NCI-H460 (cell line): ENCODE results near the gene FOXN1. TPM values are rescaled to one million over a fixed set of nuclear protein-coding genes. Genes with fewer than 3 reads are reported as not detected.
"Not testable (repeated sequence)": the region's sequence is repeated elsewhere in the genome, so short reads cannot be mapped to it uniquely, and the experiment has no call there.

Source experiments
- DNase-seq: peaks from one replicate; pipeline ENCODE4 v3.0.0-alpha.2; 2016; ENCODE audit warnings: low read depth; ENCODE audit errors: extremely low read depth
- total RNA-seq: library from RNA; depleted of rRNA; stranded (reverse); fragments of >200 nt; shearing (Covaris generic); gene quantifications from 2 replicates; pipeline ENCODE4 v1.2.3, GENCODE V29; 2014; rRNA removed

FOXN1 gene
- total RNA-seq, 1 experiment from 2014 or later, result not detected

DNA sequence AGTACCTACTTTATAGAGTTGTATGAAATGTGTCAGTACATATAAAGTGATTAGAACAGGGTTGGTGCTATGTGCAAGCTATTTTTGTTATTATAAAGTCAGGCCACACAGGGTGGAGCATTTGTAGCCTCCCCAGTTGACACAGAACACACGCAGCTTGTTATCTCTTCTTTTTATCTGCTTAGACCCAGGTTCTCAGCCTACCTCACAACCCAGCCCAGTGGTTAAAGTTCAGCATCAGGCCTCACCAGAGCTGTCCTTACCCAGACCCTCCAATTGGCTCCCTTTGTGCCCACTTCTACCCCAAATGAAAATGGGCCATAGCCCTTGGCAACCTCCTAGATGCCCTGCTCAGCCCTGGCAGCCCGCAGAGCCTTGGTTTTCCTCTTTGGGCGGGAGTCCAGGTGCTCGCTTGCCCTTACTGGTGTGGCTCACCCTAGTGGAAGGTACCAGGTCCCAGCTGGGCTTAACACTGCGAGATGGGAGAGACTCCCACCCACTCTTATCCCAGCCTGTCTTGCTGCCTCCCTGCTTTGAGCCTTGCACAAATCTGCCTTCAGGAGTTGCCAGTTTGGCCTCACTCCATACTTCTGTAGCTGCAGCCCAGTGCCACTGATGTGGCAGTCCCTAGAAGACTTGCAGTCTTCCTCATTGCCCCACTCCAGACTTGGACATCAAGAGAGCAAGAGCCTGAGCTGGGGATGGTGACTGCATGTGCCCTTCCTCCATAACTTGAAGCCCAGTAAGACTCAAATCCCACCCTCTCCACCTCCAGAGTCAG, 66.3 kb downstream of the FOXN1 start:
- DNase-seq, result no peak

DNA sequence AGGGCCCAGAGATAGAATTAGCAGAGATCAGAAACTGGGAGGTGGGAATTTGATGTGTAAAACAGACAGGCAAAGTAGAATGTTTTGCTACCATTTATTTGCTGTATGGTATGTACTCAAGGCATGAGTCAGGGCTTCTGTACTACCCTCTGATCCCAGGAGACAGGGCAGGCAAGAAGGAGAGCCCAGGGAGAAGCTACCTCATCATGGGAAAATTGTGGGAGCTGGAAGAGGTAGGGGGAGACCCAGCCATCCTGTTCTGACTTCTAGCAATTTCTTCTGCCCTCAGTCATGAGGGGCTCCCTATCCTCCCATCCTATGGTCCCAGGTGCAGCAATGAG, 66.9 kb downstream of the FOXN1 start:
- DNase-seq, result no peak

DNA sequence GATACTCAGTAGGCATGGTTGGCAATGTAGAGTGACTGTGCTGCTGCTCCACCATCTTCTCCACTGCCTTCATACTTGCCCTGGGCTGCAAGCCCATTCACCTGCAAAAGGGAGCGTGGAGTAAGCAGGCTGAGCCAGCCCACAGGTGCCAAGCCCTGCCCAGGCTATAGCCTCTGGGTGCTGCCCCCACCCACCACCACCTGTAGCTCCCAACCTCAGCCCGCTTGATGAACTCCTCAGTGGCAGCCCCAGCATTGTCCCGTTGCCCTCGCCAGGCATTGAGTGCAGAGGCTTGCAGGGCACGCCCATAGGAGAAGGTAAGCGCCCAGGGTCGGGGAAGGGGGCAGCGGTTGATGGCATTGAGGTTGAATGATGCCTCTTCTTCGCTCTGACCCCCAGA, 67.4 kb downstream of the FOXN1 start:
- DNase-seq, result no peak

DNA sequence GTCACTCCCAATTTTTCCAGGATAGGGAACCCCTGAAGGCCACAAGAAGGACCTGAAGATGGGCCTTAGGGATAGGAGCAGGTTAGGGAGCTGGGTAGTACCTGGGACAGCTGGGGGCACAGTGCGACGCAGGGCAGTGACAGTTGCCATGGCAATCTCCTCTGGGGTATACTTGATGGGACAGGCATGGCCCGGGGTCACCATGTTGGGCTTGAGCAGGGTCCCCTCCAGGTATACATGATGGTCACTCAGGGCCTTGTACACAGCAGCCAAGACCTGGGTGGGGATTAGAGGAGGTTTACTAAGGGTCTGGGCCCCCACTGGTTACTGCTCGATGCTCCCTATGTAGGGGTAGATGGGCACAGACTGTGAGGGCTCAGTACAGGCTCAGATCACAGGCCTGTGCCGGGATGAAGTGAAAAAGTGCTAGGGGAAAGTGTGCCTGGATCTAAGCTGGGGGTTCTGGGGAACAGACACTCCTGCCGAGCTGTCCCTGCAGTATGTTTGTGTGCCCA, 67.9 kb downstream of the FOXN1 start:
- DNase-seq, result no peak

DNA sequence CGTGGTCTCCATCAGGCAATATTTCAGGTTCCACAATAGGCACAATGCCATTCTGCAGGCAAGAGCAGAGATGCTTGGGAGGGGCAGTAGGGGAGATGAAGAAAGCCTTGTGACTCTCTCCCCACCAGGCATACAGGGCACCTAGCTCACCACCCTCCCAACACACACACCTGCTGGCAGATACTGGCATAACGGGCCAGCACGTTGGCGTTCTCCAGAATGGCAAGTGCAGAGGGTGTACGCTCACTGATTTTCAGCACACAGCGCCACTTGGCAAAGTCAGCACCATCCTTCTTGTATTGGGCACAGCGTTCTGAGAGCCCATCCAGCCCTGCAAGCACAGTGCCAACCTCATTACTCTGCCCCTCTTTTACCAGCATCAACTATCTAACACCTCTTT, 68.4 kb downstream of the FOXN1 start:
- DNase-seq, result no peak

DNA sequence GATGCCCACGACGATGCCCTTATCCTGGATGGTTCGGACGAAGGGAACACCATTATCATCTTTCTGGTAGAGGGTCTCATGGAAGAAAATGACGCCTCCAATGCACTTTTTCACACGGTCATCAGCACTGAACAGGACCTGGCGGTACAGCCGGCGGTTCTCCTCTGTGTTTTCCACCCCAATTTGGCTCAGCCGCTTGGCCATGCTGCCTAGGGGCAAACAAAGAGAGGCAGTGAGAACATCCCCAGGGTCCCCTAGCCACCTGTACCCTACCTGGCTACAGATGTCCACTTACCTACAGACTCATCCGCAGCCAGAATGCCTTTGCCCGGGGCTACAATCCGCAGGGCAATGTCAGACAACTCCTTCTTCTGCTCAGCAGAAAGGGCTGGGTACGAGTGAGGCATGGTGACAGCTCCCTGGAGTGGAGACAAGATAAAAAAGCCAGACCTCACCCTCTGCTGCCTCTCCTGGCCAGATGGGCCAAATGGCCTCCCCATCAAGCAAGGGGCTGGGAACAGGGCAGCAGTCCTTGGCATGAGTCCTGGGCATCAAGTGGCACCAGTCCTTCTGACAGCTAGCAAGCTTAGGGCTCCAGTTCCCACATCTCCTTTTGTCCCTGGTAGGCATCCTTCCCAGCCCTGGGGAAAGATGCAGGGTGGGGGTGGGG, 69.1 kb downstream of the FOXN1 start:
- no peak for DNase-seq

DNA sequence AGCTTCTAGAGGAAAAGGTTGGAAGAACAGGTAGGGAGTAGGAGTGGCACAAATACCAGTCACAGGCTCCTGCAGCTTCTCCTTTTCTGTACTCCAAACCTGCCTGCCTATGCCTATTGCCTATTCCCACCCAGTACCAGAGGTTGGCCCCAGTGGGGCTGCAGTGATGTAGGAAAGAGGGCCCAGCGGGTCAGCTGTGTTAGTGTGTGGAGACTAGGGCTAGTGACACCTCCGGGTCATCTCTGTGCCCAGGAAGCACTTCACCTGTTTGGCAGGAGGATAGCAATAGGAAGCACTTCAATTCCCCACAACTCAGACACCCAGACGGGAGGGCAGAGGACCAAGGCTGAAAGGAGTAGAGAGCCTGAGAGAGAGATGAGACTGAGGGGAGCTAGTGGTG, 69.9 kb downstream of the FOXN1 start:
- not testable (repeated sequence) for DNase-seq

DNA sequence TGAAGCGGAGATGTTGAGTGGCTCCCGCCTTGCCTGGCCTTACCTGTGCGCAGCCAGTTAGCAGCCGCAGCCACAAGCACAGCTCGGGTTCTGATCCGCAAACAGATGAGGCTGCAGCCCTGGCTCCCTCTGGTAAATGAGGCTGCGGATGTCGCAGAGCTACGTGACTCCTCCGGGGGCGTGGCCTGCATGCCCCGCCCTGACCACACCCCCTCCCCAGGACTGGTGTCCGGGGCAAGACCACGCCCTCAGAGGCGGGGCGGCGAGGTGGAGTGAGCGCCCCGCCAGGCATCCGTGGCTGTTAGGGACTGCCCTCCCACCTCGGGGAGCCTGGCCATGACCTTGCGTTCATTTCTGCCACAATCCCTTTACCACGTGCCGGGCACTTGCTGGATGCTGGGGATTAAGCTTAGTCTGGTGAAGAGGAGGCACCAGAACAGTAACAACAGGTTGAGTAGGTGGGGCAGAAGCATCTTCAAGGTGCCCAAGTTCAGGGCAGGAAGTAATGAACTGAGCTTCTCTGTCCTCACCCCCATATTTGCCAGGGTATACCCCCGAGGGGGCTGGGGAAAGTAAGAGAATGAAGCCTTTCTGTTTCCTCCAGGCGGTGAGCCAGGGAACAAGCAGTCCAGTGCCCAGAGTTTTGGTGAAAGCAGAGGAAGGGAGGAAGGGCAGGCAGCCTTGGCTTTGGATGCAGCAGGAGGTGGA, 70.8 kb downstream of the FOXN1 start, which contains the start of gene ALDOC:
ALDOC (minus strand) TSS at position 138 of the 708 bp plus-strand sequence. CDS start 1,363 bp downstream, outside the sequence.
- peak; percentile 93 for DNase-seq

DNA sequence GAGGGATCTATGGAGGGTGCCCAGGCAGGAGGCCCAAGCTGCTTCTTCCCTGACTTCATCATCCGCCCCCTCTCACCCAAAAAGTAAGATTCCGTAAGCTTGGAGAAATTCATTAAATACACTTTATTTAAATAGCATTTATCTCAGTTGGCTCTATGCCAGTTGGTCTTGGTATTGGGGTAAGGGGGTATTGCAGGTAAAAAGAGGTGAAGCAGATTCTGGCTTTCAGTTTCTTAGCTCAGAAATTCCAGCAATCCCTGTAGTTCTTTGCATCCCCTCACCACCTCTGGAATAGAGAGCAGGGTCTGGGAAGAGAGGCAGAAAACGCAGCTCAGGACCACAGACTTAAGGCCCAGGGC, 71.3 kb downstream of the FOXN1 start:
- no peak for DNase-seq

DNA sequence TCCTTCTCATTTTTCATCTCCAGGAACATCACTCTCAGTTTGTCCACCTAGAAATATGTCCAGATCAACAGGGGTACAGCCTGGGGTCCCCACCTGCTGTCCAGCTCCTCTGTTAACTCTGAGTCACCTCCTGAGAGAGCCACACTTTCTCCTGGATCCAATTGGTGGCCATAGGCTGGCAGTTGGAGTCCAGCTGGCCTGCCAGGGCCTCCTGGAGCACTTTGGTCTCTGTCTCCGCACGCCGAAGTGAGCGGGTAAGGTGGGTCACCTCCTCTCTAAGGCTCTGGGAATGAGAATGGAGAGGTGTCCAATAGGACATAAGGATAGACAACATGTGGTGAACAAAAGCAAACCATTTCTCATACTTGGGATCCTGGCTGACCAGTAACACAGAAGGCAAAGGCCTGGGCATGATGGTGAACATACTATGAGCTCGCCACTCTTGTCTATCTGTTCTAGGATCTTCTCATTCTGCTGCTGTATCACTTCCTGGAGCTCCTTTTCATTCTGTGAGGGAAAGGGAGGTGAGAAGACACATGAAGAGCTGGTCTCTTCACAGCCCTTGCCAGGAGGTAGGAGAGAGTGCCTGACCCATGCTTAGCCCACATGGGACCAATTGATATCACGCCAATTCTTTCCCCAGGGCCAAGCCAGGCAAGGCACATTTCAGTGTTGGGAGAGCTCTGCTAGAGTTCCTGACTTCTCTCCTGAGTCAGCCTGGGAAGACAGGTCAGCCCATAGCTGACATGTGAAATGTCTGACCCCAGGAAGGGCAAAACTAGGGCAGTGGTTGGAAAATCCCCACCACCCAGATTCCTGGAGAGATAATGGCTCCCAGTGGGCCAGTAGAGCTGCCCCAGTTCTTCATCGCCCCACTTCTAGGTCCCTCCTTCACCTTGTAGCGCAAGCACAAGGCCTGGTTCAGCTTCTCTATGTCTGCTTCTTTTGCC, 72.4 kb downstream of the FOXN1 start:
- no peak for DNase-seq

DNA sequence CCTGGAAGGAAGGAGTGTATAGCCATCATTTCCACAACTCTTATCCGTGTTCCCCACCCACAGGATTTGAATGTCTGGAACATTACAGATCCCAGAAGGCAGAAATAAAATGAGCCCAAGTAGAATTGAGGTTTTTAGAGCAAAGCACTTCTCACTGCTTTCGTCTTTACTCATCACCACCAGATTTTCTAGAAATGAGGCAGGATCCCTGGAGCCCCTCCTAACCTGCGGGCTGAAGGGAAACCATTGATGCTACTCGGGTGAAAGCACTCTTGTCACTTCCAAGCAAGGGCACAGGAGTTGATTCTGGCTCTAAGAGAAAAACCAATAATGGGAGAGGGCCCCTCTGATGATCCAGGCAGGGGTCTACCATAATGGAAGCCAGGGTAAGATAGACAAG, 73.4 kb downstream of the FOXN1 start:
- DNase-seq, result no peak

DNA sequence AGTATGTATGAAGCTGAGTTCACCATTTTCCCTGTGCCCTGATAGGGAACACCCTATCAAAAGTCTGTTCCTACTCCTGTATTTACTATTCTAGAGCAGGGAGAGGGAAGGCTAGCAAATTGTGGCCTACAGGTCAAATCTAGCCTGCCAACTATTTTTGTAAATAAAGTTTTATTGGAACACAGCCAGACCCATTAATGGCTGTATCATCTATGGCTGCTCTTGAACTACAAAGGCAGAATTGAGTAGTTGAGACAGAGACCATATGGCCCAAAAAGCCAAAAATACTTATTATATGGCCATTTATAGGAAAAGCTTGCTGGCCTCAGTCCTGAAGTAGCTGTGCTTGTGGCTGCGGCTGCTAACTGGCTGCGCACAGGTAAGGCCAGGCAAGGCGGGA, 74.8 kb downstream of the FOXN1 start:
- DNase-seq, result no peak

DNA sequence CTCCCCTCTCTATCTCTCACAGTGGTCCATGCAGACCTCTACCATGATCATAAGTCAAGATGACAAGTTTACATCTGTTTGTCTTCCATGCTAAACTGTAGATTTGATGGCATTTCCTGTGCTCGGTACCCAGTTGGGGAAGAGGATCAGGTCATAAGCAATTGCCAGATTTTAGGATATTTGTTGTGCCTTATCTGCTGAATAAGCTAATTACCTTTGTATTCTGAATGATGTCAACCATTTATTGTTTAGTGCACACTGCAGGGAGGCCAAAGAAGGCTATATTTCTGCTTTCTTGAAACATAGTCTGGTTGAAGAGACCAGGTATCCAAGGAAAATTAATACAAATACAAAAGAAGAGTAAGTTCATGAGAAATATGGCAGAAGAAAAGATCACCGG, 76.4 kb downstream of the FOXN1 start:
- DNase-seq, result no peak

DNA sequence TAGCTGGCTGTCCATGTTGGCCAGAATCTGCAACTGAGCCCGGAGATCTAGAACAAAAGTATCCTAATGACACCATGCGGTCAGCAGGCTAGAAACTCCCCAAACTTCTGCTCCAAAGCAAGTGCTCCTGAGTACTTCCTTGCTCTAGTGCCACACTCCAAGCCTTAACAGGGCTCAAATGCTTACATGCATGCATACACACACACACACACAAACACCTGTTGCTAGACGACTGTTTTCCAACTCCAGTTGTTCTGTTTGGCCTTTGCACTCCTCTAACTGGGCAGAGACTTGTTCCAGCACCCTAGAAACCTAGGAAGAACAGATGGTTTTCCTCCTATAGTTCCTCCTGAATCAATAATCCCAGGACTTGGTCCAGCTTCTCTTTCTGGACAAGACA, 78.3 kb downstream of the FOXN1 start:
- no peak for DNase-seq

DNA sequence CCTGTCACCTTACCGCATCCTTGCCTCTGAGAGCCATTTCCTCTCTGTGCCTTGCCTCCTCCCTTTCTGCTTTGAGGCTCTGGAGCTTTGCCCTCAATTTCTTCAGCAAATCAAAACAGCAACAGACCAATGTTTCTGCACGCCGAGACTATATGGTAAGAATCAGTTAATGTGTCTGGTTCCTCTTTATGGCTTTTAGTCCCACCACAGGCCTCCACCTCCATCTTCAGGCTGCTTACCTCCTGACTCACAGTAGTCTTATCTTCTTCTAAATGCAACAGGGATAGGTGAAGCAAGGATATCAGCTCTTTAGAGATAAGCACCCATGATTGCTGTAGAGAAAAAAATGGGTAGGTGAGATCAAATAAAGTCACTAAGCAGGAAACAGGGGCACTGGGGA, 79.7 kb downstream of the FOXN1 start:
- DNase-seq, result no peak

Other genes starting within 250 kb of the FOXN1 start
- 36.5 and 38.3 TPM in 2 replicates for gene TMEM97, start 187.1 kb upstream of the FOXN1 start, total RNA-seq
- gene IFT20, start 170.9 kb upstream of the FOXN1 start, total RNA-seq, result 43.6 and 47.5 TPM in 2 replicates
- 31.0 and 31.2 TPM in 2 replicates for gene TNFAIP1, start 170.6 kb upstream of the FOXN1 start, total RNA-seq
- 149 and 160 TPM in 2 replicates for gene POLDIP2, start 148.8 kb upstream of the FOXN1 start, total RNA-seq
- not detected in 2 replicates for gene SEBOX, start 141.1 kb upstream of the FOXN1 start, total RNA-seq
- 7.1 and 7.6 TPM in 2 replicates for gene VTN, start 136.0 kb upstream of the FOXN1 start, total RNA-seq
- 4.5 and 6.1 TPM in 2 replicates for gene SARM1, start 134.7 kb upstream of the FOXN1 start, total RNA-seq
- gene SLC46A1, start 100.1 kb upstream of the FOXN1 start, total RNA-seq, result 11.1 and 11.3 TPM in 2 replicates
- gene SLC13A2, start 32.7 kb upstream of the FOXN1 start, total RNA-seq, result not detected in 2 replicates
- gene UNC119, start 46.3 kb downstream of the FOXN1 start, total RNA-seq, result 23.6 and 24.2 TPM in 2 replicates
- gene PIGS, start 65.2 kb downstream of the FOXN1 start, total RNA-seq, result 48.2 and 57.7 TPM in 2 replicates
- gene ALDOC, start 70.5 kb downstream of the FOXN1 start, total RNA-seq, result 27.9 and 37.3 TPM in 2 replicates
- gene SPAG5, start 92.7 kb downstream of the FOXN1 start, total RNA-seq, result 56.3 and 56.8 TPM in 2 replicates
- 13.1 and 19.9 TPM in 2 replicates for gene RSKR, start 107.8 kb downstream of the FOXN1 start, total RNA-seq
- gene BLTP2, start 138.8 kb downstream of the FOXN1 start, total RNA-seq, result 109 and 134 TPM in 2 replicates
- 49.5 and 52.6 TPM in 2 replicates for gene SDF2, start 155.6 kb downstream of the FOXN1 start, total RNA-seq
- 26.7 and 33.3 TPM in 2 replicates for gene SUPT6H, start 155.9 kb downstream of the FOXN1 start, total RNA-seq
- gene PROCA1, start 205.5 kb downstream of the FOXN1 start, total RNA-seq, result 3.4 and 3.6 TPM in 2 replicates
- gene RAB34, start 211.5 kb downstream of the FOXN1 start, total RNA-seq, result 170 and 179 TPM in 2 replicates
- gene RPL23A, start 213.6 kb downstream of the FOXN1 start, total RNA-seq, result 1,295 and 1,608 TPM in 2 replicates
- gene TLCD1, start 219.9 kb downstream of the FOXN1 start, total RNA-seq, result 27.9 and 32.4 TPM in 2 replicates
- gene NEK8, start 222.4 kb downstream of the FOXN1 start, total RNA-seq, result 1.9 and 2.5 TPM in 2 replicates
- gene TRAF4, start 237.7 kb downstream of the FOXN1 start, total RNA-seq, result 79.4 and 83.4 TPM in 2 replicates